KMS-11 (cell line): ENCODE results near the gene ZBTB7B.

Experiments used
- H2AFZ ChIP-seq: fragments of 200-600 bp; sonication (generic); 2 replicates; pipeline ENCODE4 v1.6.1; 2016; ENCODE audit warnings: antibody characterized with exemption, mixed run types, low read depth
- H3K27ac ChIP-seq: fragments of 200-600 bp; sonication (generic); 2 replicates; pipeline ENCODE4 v1.6.1; 2016; ENCODE audit warnings: mild to moderate bottlenecking, mixed run types
- H3K27me3 ChIP-seq: fragments of 200-600 bp; sonication (generic); 2 replicates; pipeline ENCODE4 v1.6.1; 2017; ENCODE audit warnings: mild to moderate bottlenecking, low read depth, mixed run types, moderate library complexity; ENCODE audit not compliant: insufficient read depth
- H3K36me3 ChIP-seq: fragments of 200-600 bp; sonication (generic); 2 replicates; pipeline ENCODE4 v1.6.1; 2017; ENCODE audit warnings: mild to moderate bottlenecking, mixed run types; ENCODE audit not compliant: insufficient read depth
- H3K4me1 ChIP-seq: fragments of 200-600 bp; sonication (generic); 2 replicates; pipeline ENCODE4 v1.6.1; 2016; ENCODE audit warnings: mild to moderate bottlenecking, low read depth, mixed run types; ENCODE audit not compliant: poor library complexity, severe bottlenecking
- H3K4me2 ChIP-seq: fragments of 200-600 bp; sonication (generic); 2 replicates; pipeline ENCODE4 v1.7.0; 2016; ENCODE audit warnings: mild to moderate bottlenecking, mixed run types
- H3K4me3 ChIP-seq: fragments of 200-600 bp; sonication (generic); IDR thresholded peaks from 2 replicates; pipeline ENCODE4 v1.6.1; 2017; ENCODE audit warnings: low read depth, low read length, mixed read lengths; ENCODE audit not compliant: insufficient read depth
- H3K79me2 ChIP-seq: fragments of 200-600 bp; sonication (generic); 2 replicates; pipeline ENCODE4 v1.6.1; 2016; ENCODE audit warnings: low read depth, mixed run types; ENCODE audit not compliant: insufficient read depth
- H3K9ac ChIP-seq: fragments of 200-600 bp; sonication (generic); 2 replicates; pipeline ENCODE4 v1.6.1; 2016; ENCODE audit warnings: mild to moderate bottlenecking, mixed run types
- H4K20me1 ChIP-seq: fragments of 200-600 bp; sonication (generic); 2 replicates; pipeline ENCODE4 v1.6.1; 2016; ENCODE audit warnings: mild to moderate bottlenecking, mixed run types; ENCODE audit not compliant: insufficient read depth
- TF ChIP-seq, protein P1 (sequence below): fragments of 200-600 bp; sonication (generic); conservative IDR thresholded peaks from 2 replicates; pipeline ENCODE4 v1.6.1; 2017; ENCODE audit warnings: low read depth, mild to moderate bottlenecking, antibody characterized with exemption, low read length, moderate library complexity, mixed read lengths

Gene ZBTB7B

DNA sequence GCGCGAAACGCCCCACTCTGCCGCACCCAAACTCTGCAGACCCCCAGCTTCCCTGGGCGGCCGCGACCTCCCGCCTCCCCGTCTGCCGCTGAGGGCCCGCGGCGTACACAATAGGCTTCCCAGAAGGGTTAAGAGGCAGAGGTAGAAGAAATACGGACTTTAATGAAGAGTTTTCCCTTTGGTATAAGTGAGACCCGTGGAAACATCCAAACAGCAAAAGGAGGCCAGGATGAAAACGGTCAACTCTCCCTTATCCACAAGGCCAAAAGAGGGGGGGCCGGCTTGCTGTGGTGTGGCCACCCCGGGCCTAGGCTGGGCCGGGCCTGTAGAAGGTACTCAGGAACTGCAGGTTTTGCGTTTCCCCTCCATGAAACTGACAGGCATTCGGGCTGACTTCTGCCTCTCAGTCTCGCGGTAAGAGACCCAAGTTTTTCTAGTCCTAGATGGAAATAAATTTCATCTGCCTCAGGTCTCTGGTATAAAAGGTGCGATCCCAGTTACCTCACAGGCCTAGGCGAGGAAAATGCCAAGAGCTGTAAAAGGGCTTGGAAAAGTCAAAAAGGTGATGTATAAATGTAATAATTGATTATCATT, 40.3 kb upstream of the ZBTB7B start:
- Histone ChIP-seq H3K36me3 (peaks cover 7% of the 10 kb centered on the region; the same call in 1 of the 2 replicates), H3K4me2 (peak overlapping the region; percentile 93), H3K27me3 (no peaks in the 10 kb centered on the region), H4K20me1 (no peaks in the 10 kb centered on the region), H2AFZ (peak overlapping the region; percentile 60), H3K27ac (peak overlapping the region; percentile 80), H3K4me1 (peaks cover 39% of the 10 kb centered on the region), H3K4me3 (peak overlapping the region; percentile 98), H3K9ac (peak overlapping the region; percentile 78), H3K79me2 (peaks cover 36% of the 10 kb centered on the region)
- TF ChIP-seq, protein P1, sequence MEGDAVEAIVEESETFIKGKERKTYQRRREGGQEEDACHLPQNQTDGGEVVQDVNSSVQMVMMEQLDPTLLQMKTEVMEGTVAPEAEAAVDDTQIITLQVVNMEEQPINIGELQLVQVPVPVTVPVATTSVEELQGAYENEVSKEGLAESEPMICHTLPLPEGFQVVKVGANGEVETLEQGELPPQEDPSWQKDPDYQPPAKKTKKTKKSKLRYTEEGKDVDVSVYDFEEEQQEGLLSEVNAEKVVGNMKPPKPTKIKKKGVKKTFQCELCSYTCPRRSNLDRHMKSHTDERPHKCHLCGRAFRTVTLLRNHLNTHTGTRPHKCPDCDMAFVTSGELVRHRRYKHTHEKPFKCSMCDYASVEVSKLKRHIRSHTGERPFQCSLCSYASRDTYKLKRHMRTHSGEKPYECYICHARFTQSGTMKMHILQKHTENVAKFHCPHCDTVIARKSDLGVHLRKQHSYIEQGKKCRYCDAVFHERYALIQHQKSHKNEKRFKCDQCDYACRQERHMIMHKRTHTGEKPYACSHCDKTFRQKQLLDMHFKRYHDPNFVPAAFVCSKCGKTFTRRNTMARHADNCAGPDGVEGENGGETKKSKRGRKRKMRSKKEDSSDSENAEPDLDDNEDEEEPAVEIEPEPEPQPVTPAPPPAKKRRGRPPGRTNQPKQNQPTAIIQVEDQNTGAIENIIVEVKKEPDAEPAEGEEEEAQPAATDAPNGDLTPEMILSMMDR: 0 out of 2 replicates have a peak, but pooled peaks have one; percentile 0

DNA sequence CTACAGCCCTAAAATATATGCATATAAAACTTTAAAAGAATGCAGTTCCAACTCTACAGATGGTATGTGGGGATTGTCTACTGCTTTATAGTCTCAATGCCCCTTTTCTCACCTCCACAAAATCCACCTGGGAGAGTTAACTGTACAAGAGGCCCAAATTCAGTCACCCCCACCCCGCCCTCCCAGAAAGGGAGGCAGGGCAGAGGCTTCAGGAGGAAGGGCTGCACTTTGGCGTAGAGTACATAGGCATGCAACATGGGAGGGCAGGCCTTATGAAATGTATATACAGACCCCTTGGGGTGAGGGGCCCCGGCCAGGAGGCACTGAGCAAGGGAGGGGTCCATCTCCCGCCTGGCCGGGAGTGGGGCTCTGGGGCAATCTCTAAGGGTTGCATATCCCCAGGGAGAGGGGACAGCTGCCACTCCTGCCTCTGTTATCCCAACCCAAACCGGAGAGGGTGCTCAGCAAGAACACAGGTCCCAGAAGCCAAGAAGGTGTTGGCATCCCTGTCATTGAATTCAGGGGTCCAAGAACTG, 39.7 kb upstream of the ZBTB7B start:
- TF ChIP-seq, protein P1: no peak
- Histone ChIP-seq H3K27ac (peak overlapping the region; percentile 80; the same call in 1 of the 2 replicates), H3K79me2 (peaks cover 40% of the 10 kb centered on the region), H4K20me1 (no peaks in the 10 kb centered on the region), H3K4me1 (peaks cover 38% of the 10 kb centered on the region), H3K4me3 (peak overlapping the region; percentile 98), H3K27me3 (no peaks in the 10 kb centered on the region), H3K36me3 (peaks cover 7% of the 10 kb centered on the region; the same call in 1 of the 2 replicates), H3K9ac (peak overlapping the region; percentile 78; the same call in 1 of the 2 replicates), H3K4me2 (peak overlapping the region; percentile 93), H2AFZ (no peak overlapping the region)

GRCh38 chr1:154963643-154964042, 39.0 kb upstream of the ZBTB7B start:
- no peak overlapping the region for H2AFZ ChIP-seq
- peaks cover 7% of the 10 kb centered on the region; the same call in 1 of the 2 replicates for H3K36me3 ChIP-seq
- TF ChIP-seq, protein P1: no peak
- no peaks in the 10 kb centered on the region for H4K20me1 ChIP-seq
- peaks cover 38% of the 10 kb centered on the region for H3K4me1 ChIP-seq
- peak overlapping the region; percentile 93; the same call in 1 of the 2 replicates for H3K4me2 ChIP-seq
- H3K9ac ChIP-seq: no peak overlapping the region
- H3K4me3 ChIP-seq: no peak overlapping the region
- H3K27ac ChIP-seq: peak overlapping the region; percentile 2; the same call in 1 of the 2 replicates
- H3K27me3 ChIP-seq: no peaks in the 10 kb centered on the region
- H3K79me2 ChIP-seq: peaks cover 40% of the 10 kb centered on the region

- Histone ChIP-seq H3K36me3 (peaks cover 7% of the 10 kb centered on the region; the same call in 1 of the 2 replicates), H3K27me3 (no peaks in the 10 kb centered on the region), H3K4me3 (peak overlapping the region; percentile 24), H2AFZ (no peak overlapping the region), H3K9ac (no peak overlapping the region), H3K79me2 (peaks cover 43% of the 10 kb centered on the region), H3K27ac (peak overlapping the region; percentile 6; the same call in 1 of the 2 replicates), H3K4me1 (peaks cover 45% of the 10 kb centered on the region), H4K20me1 (no peaks in the 10 kb centered on the region), H3K4me2 (no peak overlapping the region)
- TF ChIP-seq, protein P1: no peak
Observed at GRCh38 chr1:154964359-154964758, 38.2 kb upstream of the ZBTB7B start.
